K562 (cell line): ENCODE measurements around the gene MAP3K20. TPM values are rescaled to one million over a fixed set of nuclear protein-coding genes. Genes with fewer than 3 reads are reported as not detected.
A peak's percentile ranks its signal among the peaks of the same experiment; 100 is the strongest.

Source experiments
- ATAC-seq: fragments of 200-7000 bp; cut with Tn5 transposase; 3 replicates; pipeline ENCODE4 v1.9.1; 2020; ENCODE audit warnings: moderate library complexity
- BruUV-seq: library from RNA; stranded (reverse); fragments of 400-500 nt; replicated peaks from 2 replicates; lab custom pipeline; 2021; lab: Mats Ljungman, UMichigan
- CTCF ChIA-PET: fragments of 300-600 bp; formaldehyde crosslinking; extraction: SDS; loops from one replicate; lab custom pipeline; 2021; ENCODE audit warnings: low intra/inter-chr PET ratio; lab: Yijun Ruan, JAX
- POLR2A ChIA-PET: fragments of 300-600, 350-650 bp; sonication (Branson Sonifier 250); formaldehyde crosslinking; extraction: SDS; loops from one replicate; lab custom pipeline; 2021; ENCODE audit warnings: antibody characterized with exemption, inconsistent platforms; lab: Yijun Ruan, JAX
- DNase-seq, 4 experiments: peaks; one replicate each; pipeline versions ENCODE4 v3.0.0 to v3.0.0-alpha.2; 2011 to 2018; ENCODE audit warnings: low spot score in 3 of 4, mixed read lengths in 3 of 4; ENCODE audit errors: extremely low read depth in 1 of 4
- FAIRE-seq: peaks from 2 replicates; lab custom pipeline; 2011; peaks lifted over from hg19 to GRCh38; lab: Jason Lieb, UNC
- H2AFZ ChIP-seq: 2 replicates; pipeline ENCODE4 v1.6.0; 2011; ENCODE audit warnings: low read depth, low read length, control low read depth, inconsistent platforms
- H3K27ac ChIP-seq: fragments of 200-600 bp; 3 replicates; pipeline ENCODE4 v1.8.0; 2011; ENCODE audit warnings: low read depth, mild to moderate bottlenecking, control low read depth, inconsistent platforms, low read length, moderate library complexity, mixed read lengths; ENCODE audit errors: extremely low read depth
- H3K27me3 ChIP-seq, 2 experiments: fragments of 300-600 bp in 1 of 2; 2 replicates in 1 of 2; 3 replicates in 1 of 2; pipeline versions ENCODE4 v1.6.0 to v1.8.0; 2011; ENCODE audit warnings: inconsistent platforms in 2 of 2, low read length in 2 of 2, mild to moderate bottlenecking in 1 of 2, mixed read lengths in 1 of 2, moderate library complexity in 1 of 2; ENCODE audit not compliant: control insufficient read depth in 2 of 2, insufficient read depth in 2 of 2
- H3K36me3 ChIP-seq: fragments of 300-600 bp; 3 replicates; pipeline ENCODE4 v1.8.0; 2011; ENCODE audit warnings: mild to moderate bottlenecking, low read length, inconsistent platforms; ENCODE audit not compliant: control insufficient read depth, insufficient read depth
- H3K4me1 ChIP-seq, 2 experiments: fragments of 200-600 bp in 1 of 2; replicated peaks in 1 of 2; 2 replicates in 1 of 2; 3 replicates in 1 of 2; pipeline versions ENCODE4 v1.5.1 to v1.8.0; 2011; ENCODE audit warnings: inconsistent platforms in 2 of 2, low read length in 2 of 2, mild to moderate bottlenecking in 1 of 2, mixed read lengths in 1 of 2, moderate library complexity in 1 of 2; ENCODE audit not compliant: control insufficient read depth in 2 of 2, insufficient read depth in 2 of 2
- H3K4me2 ChIP-seq: 2 replicates; pipeline ENCODE4 v1.6.1; 2011; ENCODE audit warnings: low read length, control low read depth, inconsistent platforms, mixed read lengths; ENCODE audit not compliant: insufficient read depth
- H3K4me3 ChIP-seq: fragments of 200-600 bp; sonication (generic), shearing (Covaris generic); 2 replicates; pipeline ENCODE4 v1.5.1; 2016; ENCODE audit warnings: control low read depth, inconsistent platforms
- H3K79me2 ChIP-seq: fragments of 200-600 bp; 3 replicates; pipeline ENCODE4 v1.8.0; 2011; ENCODE audit warnings: low read length, inconsistent platforms; ENCODE audit not compliant: control insufficient read depth, insufficient read depth
- H3K9ac ChIP-seq, 2 experiments: 2 replicates each; pipeline versions ENCODE4 v1.6.0 to v1.6.1; 2011; ENCODE audit warnings: low read depth in 2 of 2, low read length in 2 of 2, control low read depth in 1 of 2, inconsistent platforms in 1 of 2, mild to moderate bottlenecking in 1 of 2, mixed read lengths in 1 of 2; ENCODE audit not compliant: insufficient read depth in 1 of 2
- H3K9me1 ChIP-seq: one replicate; pipeline ENCODE4 v1.6.0; 2011; ENCODE audit warnings: inconsistent platforms, mild to moderate bottlenecking, low read length, moderate library complexity; ENCODE audit not compliant: control insufficient read depth, insufficient read depth
- H3K9me3 ChIP-seq: replicated peaks from 2 replicates; pipeline ENCODE4 v1.5.1; 2011; ENCODE audit warnings: low read depth, low read length, inconsistent platforms; ENCODE audit not compliant: control insufficient read depth, insufficient read depth
- H4K20me1 ChIP-seq: replicated peaks from 2 replicates; pipeline ENCODE4 v1.6.1; 2011; ENCODE audit warnings: low read length, inconsistent platforms, mixed read lengths; ENCODE audit not compliant: control insufficient read depth, insufficient read depth
- BRD9 ChIP-seq: fragments of 450-650 bp; IDR thresholded peaks from 2 replicates; pipeline ENCODE4 v1.6.1; 2018; ENCODE audit warnings: low read depth; ENCODE audit not compliant: partially characterized antibody
- DEAF1 ChIP-seq: fragments of 450-650 bp; formaldehyde crosslinking; IDR thresholded peaks from 2 replicates; pipeline ENCODE4 v1.4.0; 2020; ENCODE audit warnings: mild to moderate bottlenecking, moderate library complexity
- FUS ChIP-seq: fragments of 200-400 bp; formaldehyde crosslinking; optimal IDR thresholded peaks from 2 replicates; pipeline ENCODE3; 2017; ENCODE audit warnings: low read depth, low read length
- HLTF ChIP-seq: fragments of 450-650 bp; IDR thresholded peaks from 2 replicates; pipeline ENCODE4 v1.6.1; 2016
- HMG20B ChIP-seq: fragments of 250-450 bp; sonication (Bioruptor Pico); IDR thresholded peaks from 2 replicates; pipeline ENCODE4 v1.5.0; 2021; ENCODE audit warnings: mild to moderate bottlenecking
- THRB ChIP-seq: fragments of 450-650 bp; formaldehyde crosslinking; conservative IDR thresholded peaks from 2 replicates; pipeline ENCODE4 v1.4.0; 2022; ENCODE audit warnings: mild to moderate bottlenecking, missing genetic modification characterization
- TRIM25 ChIP-seq: fragments of 450-650 bp; IDR thresholded peaks from 2 replicates; pipeline ENCODE4 v1.7.0; 2016; ENCODE audit warnings: borderline replicate concordance
- XRCC5 ChIP-seq: fragments of 200-400 bp; formaldehyde crosslinking; IDR thresholded peaks from 2 replicates; pipeline ENCODE4 v1.6.1; 2017; ENCODE audit warnings: low read depth, mild to moderate bottlenecking, low read length
- ZBTB2 ChIP-seq: fragments of 450-650 bp; IDR thresholded peaks from 2 replicates; pipeline ENCODE4 v1.6.1; 2016; ENCODE audit warnings: antibody characterized with exemption
- ZKSCAN1 ChIP-seq: fragments of 150-350 bp; IDR thresholded peaks from 2 replicates; pipeline ENCODE4 v1.6.1; 2016; ENCODE audit warnings: low read depth, low read length
- ZNF124 ChIP-seq: sonication (generic); formaldehyde crosslinking; IDR thresholded peaks from 2 replicates; pipeline ENCODE4 v1.8.1; 2022; ENCODE audit warnings: missing genetic modification reagents
- ZNF174 ChIP-seq: fragments of 250-450 bp; sonication (Bioruptor Pico); IDR thresholded peaks from 2 replicates; pipeline ENCODE4 v1.4.0; 2020; ENCODE audit warnings: mild to moderate bottlenecking
- ZNF24 ChIP-seq: fragments of 450-650 bp; IDR thresholded peaks from 2 replicates; pipeline ENCODE4 v1.6.1; 2016
- ZNF384 ChIP-seq: IDR thresholded peaks from 2 replicates; pipeline ENCODE4 v1.6.1; 2012; ENCODE audit warnings: low read depth, low read length, improper control_type of control experiment
- ZZZ3 ChIP-seq: fragments of 450-650 bp; IDR thresholded peaks from 2 replicates; pipeline ENCODE4 v1.6.1; 2016; ENCODE audit warnings: antibody characterized with exemption, mild to moderate bottlenecking, moderate library complexity
- WGBS: fragments of 100-300 bp; shearing (Covaris generic); methylation state at CpG from one replicate; pipeline ENCODE4 v1.1.6; 2016; ENCODE audit warnings: low coverage, mixed read lengths; ENCODE audit not compliant: insufficient coverage; ENCODE audit errors: missing lambda C conversion rate; 5-methylcytosine and 5-hydroxymethylcytosine counted together
- in situ Hi-C: fragments of 300-500 bp; cut with MboI; formaldehyde crosslinking; loops from 4 replicates; pipeline ENCODE4 v1.15.0; 2018; ENCODE audit warnings: inconsistent platforms, mixed read lengths
- intact Hi-C: fragments of 100-400 bp; cut with micrococcal nuclease; formaldehyde crosslinking; loops from 2 replicates; pipeline ENCODE4 v1.14.2; 2022
- polyA plus RNA-seq, 8 experiments: library from polyadenylated mRNA; depleted of rRNA in 4 of 8; stranded (reverse) in 5 of 8; unstranded in 3 of 8; fragments of >200 nt; fragmentation: Nextera tagmentation in 2 of 8; fragmentation: Illumina TruSeq in 1 of 8; extraction: Ambion mirVana in 2 of 8; extraction: Trizol in 1 of 8; gene quantifications; 2 replicates each; pipeline versions ENCODE4 v1.2.1 to v1.2.3, GENCODE V29; 2011 to 2014; ENCODE audit warnings: inconsistent platforms in 1 of 8, missing spikeins in 1 of 8
- total RNA-seq, 7 experiments: library from RNA; depleted of rRNA in 6 of 7; stranded (reverse); fragments of >200 nt in 6 of 7; fragmentation: Illumina TruSeq in 2 of 7; extraction: Trizol in 2 of 7; gene quantifications; 2 replicates each; pipeline versions ENCODE4 v1.2.1 to v1.2.3, GENCODE V29; 2011 to 2021; ENCODE audit warnings: low replicate concordance in 1 of 7

The MAP3K20 gene
- total and polyA plus RNA-seq, 9 of the 15 experiments (the other 6 are each of a cell fraction or from before 2014, with no cell fraction given) = 9.8 to 34.2 (median 27.3) TPM

- Histone ChIP-seq H3K9me3 (no peaks in the 10 kb centered on the region), H3K4me3 (no peak overlapping the region), H3K9me1 (no peaks in the 10 kb centered on the region), H3K4me1 (no peaks in the 10 kb centered on the region), H4K20me1 (no peaks in the 10 kb centered on the region), H3K79me2 (no peaks in the 10 kb centered on the region), H3K27ac (no peak overlapping the region), H3K4me2 (no peak overlapping the region), H3K36me3 (peaks cover 16% of the 10 kb centered on the region; the same call in 1 of the 3 replicates), H3K27me3 (no peaks in the 10 kb centered on the region), H2AFZ (no peak overlapping the region), H3K9ac (no peak overlapping the region)
- ChIA-PET CTCF (interaction anchor here (0.6 to 4.2 kb wide), 5 partner anchors 17 to 192 kb away, joined by 3 to 79 read pairs (median 3); no protein-coding TSS in a partner anchor), POLR2A (interaction anchor here (0.6 to 1.7 kb wide), 3 partner anchors 11 to 296 kb away, joined by 3 to 6 read pairs (median 4); no protein-coding TSS in a partner anchor)
- ATAC-seq (peak; percentile 95), DNase-seq (peak; percentile 70 to 87 (median 78)), FAIRE-seq (peak; percentile 90)
- BruUV-seq = no TSS peak
- intact Hi-C loops (loop anchor here (1.0 to 10.0 kb wide), 4 partner anchors 119 to 183 kb away; partner anchors contain the start of gene CDCA7), in situ Hi-C loops (loop anchor here (5.0 kb wide), 1 partner anchor 183 kb away; no protein-coding TSS in a partner anchor)
- 24% methylated on average over 8 of the region's 8 CpGs for WGBS
- TF ChIP-seq ZNF24 = peak; percentile 50; the same call in 1 of the 2 replicates
- no peak for TF ChIP-seq ZNF124
- TF ChIP-seq BRD9 = no peak
- no peak for TF ChIP-seq ZNF384
- TF ChIP-seq XRCC5 = no peak
- TF ChIP-seq ZKSCAN1 = no peak
- no peak for TF ChIP-seq HLTF
- no peak for TF ChIP-seq HMG20B (CRISPR knock-in tag)
- no peak for TF ChIP-seq ZNF174
- TF ChIP-seq DEAF1 (CRISPR knock-in tag) = peak; percentile 96
- TF ChIP-seq ZBTB2 = no peak
- no peak for TF ChIP-seq THRB (CRISPR knock-in tag)
- no peak for TF ChIP-seq ZZZ3
- TF ChIP-seq FUS = no peak
- no peak for TF ChIP-seq TRIM25
These were observed 134.9 kb downstream of the MAP3K20 start for GRCh38 chr2:173210270-173211196.
